GM23338 (cell line): ENCODE results near the gene TRAM2.

Experiments used
- CREB1 ChIP-seq: fragments of 250-450 bp; sonication (Bioruptor Pico); IDR thresholded peaks from 2 replicates; pipeline ENCODE4 v1.5.0; 2020; ENCODE audit warnings: low read depth, mild to moderate bottlenecking, moderate library complexity
- CTCF ChIP-seq, 2 experiments: fragments of 200-600 bp in 1 of 2; sonication (generic) in 1 of 2; conservative IDR thresholded peaks; 2 replicates each; pipeline versions ENCODE4 v1.5.1 to v1.6.1; 2016 to 2017; ENCODE audit warnings: antibody characterized with exemption in 2 of 2, low read depth in 2 of 2, mild to moderate bottlenecking in 2 of 2, moderate library complexity in 1 of 2
- EZH2 ChIP-seq: fragments of 200-600 bp; sonication (generic); IDR thresholded peaks from one replicate; pipeline ENCODE4 v1.8.0; 2017; ENCODE audit warnings: antibody characterized with exemption, mild to moderate bottlenecking, low read depth; ENCODE audit not compliant: unreplicated experiment
- EZH2phosphoT487 ChIP-seq: fragments of 200-600 bp; sonication (generic); IDR thresholded peaks from one replicate; pipeline ENCODE4 v1.8.1; 2018; ENCODE audit warnings: antibody characterized with exemption; ENCODE audit not compliant: unreplicated experiment
- REST ChIP-seq: IDR thresholded peaks from one replicate; pipeline ENCODE4 v1.6.1; 2018; ENCODE audit warnings: antibody characterized with exemption; ENCODE audit not compliant: unreplicated experiment
- STAT1 ChIP-seq: IDR thresholded peaks from one replicate; pipeline ENCODE4 v1.6.1; 2016; ENCODE audit warnings: antibody characterized with exemption; ENCODE audit not compliant: unreplicated experiment
- ZNF114 ChIP-seq: fragments of 250-450 bp; sonication (Bioruptor Pico); IDR thresholded peaks from 2 replicates; pipeline ENCODE4 v1.5.0; 2020; ENCODE audit warnings: mild to moderate bottlenecking, moderate library complexity

GRCh38 chr6:52498538-52499017 lies 78.3 kb downstream of the TRAM2 start:
- TF ChIP-seq EZH2phosphoT487 = no peak
- TF ChIP-seq CREB1 = no peak
- no peak for TF ChIP-seq CTCF (conservative IDR thresholded peaks at IDR 0.05; ENCODE audit: low read depth in 2 of 2)
- no peak for TF ChIP-seq EZH2
- no peak for TF ChIP-seq STAT1
- no peak for TF ChIP-seq ZNF114
- TF ChIP-seq REST = no peak
